Superior temporal gyrus (tissue), 1 donor: ENCODE data around the gene DEPDC4.

Source experiments
- DNase-seq: peaks from one replicate; pipeline ENCODE4 v3.0.0-alpha.2; 2016; ENCODE audit errors: extremely low spot score

The DEPDC4 gene

GRCh38 chr12:100214518-100214917, 52.4 kb downstream of the DEPDC4 start:
- DNase-seq, result no peak

- no peak for DNase-seq
Measured at GRCh38 chr12:100213016-100213891, 53.6 kb downstream of the DEPDC4 start.

DNA sequence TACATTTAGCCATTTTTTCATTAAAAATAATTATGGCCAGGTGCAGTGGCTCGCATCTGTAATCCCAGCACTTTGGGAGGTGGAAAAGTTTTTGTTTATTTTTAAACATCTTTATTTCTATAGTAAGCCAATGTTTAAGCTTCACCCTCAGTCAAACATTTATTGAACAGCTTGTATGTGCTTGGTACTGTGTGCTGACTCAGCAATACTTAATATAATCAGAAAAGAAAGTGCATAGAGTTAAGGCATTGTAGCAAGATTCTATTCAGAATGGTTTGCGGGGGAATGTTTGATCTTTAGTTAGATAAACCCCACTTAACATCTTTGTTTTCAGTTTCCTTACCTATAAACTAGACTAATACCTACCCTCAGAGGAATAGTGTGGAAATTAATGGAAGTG, 55.2 kb downstream of the DEPDC4 start:
- no peak for DNase-seq

DNA sequence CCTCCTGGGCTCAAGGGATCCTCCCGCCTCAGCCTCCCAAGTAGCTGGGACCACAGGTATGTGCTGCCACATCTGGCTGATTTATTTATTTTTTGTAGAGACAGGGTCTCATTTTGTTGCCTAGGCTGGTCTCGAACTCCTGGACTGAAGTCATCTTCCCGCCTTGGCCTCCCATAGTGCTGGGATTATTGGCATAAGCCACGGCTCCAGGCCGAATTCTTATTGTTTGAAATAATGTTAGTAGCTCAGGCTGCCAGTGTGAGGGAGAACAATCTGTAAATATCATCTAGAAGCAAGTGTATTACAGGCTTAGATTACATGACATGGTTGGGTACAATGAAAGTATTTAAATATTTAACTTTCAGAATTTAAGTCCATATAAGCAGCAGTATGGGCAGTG, 58.0 kb downstream of the DEPDC4 start:
- no peak for DNase-seq

- DNase-seq, result no peak
Measured at GRCh38 chr12:100207311-100207710, 59.6 kb downstream of the DEPDC4 start.

DNA sequence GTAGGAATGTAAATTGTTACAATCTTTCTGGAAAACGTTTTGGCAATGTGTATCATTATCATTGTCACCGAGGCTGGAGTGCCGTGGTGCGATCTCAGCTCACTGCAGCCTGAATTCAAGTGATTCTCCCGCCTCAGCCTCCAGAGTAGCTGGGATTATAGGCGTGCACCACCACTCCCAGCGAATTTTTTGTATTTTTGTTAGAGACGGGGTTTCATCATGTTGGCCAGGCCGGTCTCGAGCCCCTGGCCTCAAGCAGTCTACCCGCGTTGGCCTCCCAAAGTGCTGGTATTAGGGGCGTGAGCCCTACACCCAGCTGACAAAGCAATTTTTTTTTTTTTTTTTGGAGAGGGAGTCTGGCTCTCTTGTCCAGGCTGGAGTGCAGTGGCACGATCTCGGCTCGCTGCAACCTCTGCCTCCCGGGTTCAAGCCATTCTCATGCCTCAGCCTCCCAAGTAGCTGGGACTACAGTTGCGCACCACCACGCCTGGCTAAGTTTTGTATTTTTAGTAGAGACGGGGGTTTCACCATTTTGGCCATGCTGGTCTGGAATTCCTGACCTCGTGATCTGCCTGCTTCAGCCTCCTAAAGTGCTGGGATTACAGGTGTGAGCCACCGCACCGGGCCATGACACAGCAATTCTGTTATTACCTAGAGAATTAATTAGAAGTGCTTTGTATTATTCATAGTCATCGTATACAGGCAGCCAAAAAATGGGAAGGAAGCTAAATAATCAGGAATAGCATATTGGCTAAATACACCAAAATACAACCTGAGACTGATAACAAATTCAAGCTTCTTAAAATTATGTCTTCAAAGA, 65.1 kb downstream of the DEPDC4 start:
- no peak for DNase-seq

GRCh38 chr12:100200463-100201181, 66.3 kb downstream of the DEPDC4 start, which contains the start of gene ACTR6:
Gene ACTR6 (plus strand): TSS chr12:100200815. CDS start chr12:100200852, 37 bp downstream.
- peak; percentile 98 for DNase-seq

- no peak for DNase-seq
Measured at GRCh38 chr12:100199347-100200149, 67.3 kb downstream of the DEPDC4 start.

- DNase-seq, result no peak
Measured at GRCh38 chr12:100199023-100199346, 67.9 kb downstream of the DEPDC4 start.

DNA sequence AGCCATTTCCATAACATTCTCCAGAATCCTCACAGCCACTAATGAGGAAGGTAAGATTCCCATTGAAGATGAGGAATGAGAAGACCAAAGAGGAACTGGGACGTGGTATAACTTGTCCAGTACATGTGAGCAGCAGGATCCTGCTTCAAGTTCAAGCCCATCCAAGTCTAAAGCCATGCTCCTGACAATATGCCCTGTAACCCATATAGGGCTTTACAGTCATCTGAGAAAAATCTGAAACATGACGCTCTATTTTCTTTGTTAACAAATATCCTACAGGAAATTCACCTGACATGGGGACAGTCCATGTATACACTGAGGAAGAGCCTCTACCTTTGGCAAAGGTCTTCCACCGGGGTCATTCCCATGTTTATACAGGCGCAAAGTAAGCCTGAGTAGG, 69.4 kb downstream of the DEPDC4 start:
- DNase-seq, result no peak

- no peak for DNase-seq
Measured at GRCh38 chr12:100193085-100193484, 73.8 kb downstream of the DEPDC4 start.
